Osteoblast (primary cell): ENCODE results near the gene SBF1. TPM values are rescaled to one million over a fixed set of nuclear protein-coding genes. Genes with fewer than 3 reads are reported as not detected.
A peak's percentile ranks its signal among the peaks of the same experiment; 100 is the strongest.

ENCODE experiments used
- DNase-seq: peaks from one replicate; pipeline ENCODE4 v3.0.0; 2011; ENCODE audit warnings: low spot score, mixed read lengths; ENCODE audit not compliant: insufficient read length; ENCODE audit errors: missing footprints
- H2AFZ ChIP-seq: 2 replicates; pipeline ENCODE4 v1.6.0; 2011; ENCODE audit warnings: mild to moderate bottlenecking, low read length
- H3K27ac ChIP-seq: 2 replicates; pipeline ENCODE4 v1.5.1; 2011; ENCODE audit warnings: mild to moderate bottlenecking, low read depth, low read length, moderate library complexity
- H3K27me3 ChIP-seq: 2 replicates; pipeline ENCODE4 v1.6.0; 2012; ENCODE audit warnings: mild to moderate bottlenecking, control low read depth, inconsistent platforms, low read length, moderate library complexity; ENCODE audit not compliant: insufficient read depth
- H3K36me3 ChIP-seq: 2 replicates; pipeline ENCODE4 v1.5.1; 2011; ENCODE audit warnings: mild to moderate bottlenecking, low read length, control low read depth, moderate library complexity; ENCODE audit not compliant: insufficient read depth
- H3K4me1 ChIP-seq: 2 replicates; pipeline ENCODE4 v1.5.1; 2011; ENCODE audit warnings: mild to moderate bottlenecking, low read length, control low read depth, moderate library complexity; ENCODE audit not compliant: insufficient read depth
- H3K4me2 ChIP-seq: 2 replicates; pipeline ENCODE4 v1.6.0; 2011; ENCODE audit warnings: mild to moderate bottlenecking, low read length; ENCODE audit not compliant: insufficient read depth
- H3K4me3 ChIP-seq: fragments of 200-600 bp; sonication (generic); 3 replicates; pipeline ENCODE4 v1.5.1; 2012; ENCODE audit warnings: mild to moderate bottlenecking, low read length, inconsistent platforms; ENCODE audit not compliant: insufficient read depth
- H3K79me2 ChIP-seq: 2 replicates; pipeline ENCODE4 v1.6.0; 2012; ENCODE audit warnings: mild to moderate bottlenecking, low read length, control low read depth, inconsistent platforms; ENCODE audit not compliant: insufficient read depth
- H3K9me3 ChIP-seq: 2 replicates; pipeline ENCODE4 v1.5.1; 2011; ENCODE audit warnings: low read depth, low read length, control low read depth
- H4K20me1 ChIP-seq: 2 replicates; pipeline ENCODE4 v1.6.0; 2012; ENCODE audit warnings: mild to moderate bottlenecking, low read length, control low read depth; ENCODE audit not compliant: insufficient read depth
- total RNA-seq: library from RNA; depleted of rRNA; stranded (reverse); fragments of >200 nt; gene quantifications from 2 replicates; pipeline ENCODE4 v1.2.3, GENCODE V29; 2012
- TF ChIP-seq, protein P1 (sequence below): IDR thresholded peaks from 2 replicates; pipeline ENCODE4 v1.5.1; 2011; ENCODE audit warnings: mild to moderate bottlenecking, low read depth, low read length, moderate library complexity; ENCODE audit errors: extremely low read depth

Gene SBF1
- total RNA-seq, 1 donor: 93.0 TPM

GRCh38 chr22:50469377-50470305 lies 5.2 kb downstream of the SBF1 start:
- H4K20me1 ChIP-seq: peaks cover 65% of the 10 kb centered on the region
- no peak overlapping the region for H3K4me3 ChIP-seq
- H3K4me1 ChIP-seq: peaks cover 13% of the 10 kb centered on the region
- H3K9me3 ChIP-seq: no peaks in the 10 kb centered on the region
- H3K27me3 ChIP-seq: no peaks in the 10 kb centered on the region
- TF ChIP-seq, protein P1, sequence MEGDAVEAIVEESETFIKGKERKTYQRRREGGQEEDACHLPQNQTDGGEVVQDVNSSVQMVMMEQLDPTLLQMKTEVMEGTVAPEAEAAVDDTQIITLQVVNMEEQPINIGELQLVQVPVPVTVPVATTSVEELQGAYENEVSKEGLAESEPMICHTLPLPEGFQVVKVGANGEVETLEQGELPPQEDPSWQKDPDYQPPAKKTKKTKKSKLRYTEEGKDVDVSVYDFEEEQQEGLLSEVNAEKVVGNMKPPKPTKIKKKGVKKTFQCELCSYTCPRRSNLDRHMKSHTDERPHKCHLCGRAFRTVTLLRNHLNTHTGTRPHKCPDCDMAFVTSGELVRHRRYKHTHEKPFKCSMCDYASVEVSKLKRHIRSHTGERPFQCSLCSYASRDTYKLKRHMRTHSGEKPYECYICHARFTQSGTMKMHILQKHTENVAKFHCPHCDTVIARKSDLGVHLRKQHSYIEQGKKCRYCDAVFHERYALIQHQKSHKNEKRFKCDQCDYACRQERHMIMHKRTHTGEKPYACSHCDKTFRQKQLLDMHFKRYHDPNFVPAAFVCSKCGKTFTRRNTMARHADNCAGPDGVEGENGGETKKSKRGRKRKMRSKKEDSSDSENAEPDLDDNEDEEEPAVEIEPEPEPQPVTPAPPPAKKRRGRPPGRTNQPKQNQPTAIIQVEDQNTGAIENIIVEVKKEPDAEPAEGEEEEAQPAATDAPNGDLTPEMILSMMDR: no peak
- peaks cover 72% of the 10 kb centered on the region for H3K79me2 ChIP-seq
- DNase-seq: peak; percentile 93
- no peak overlapping the region for H3K27ac ChIP-seq
- no peak overlapping the region for H3K4me2 ChIP-seq
- no peak overlapping the region for H2AFZ ChIP-seq
- peaks cover 27% of the 10 kb centered on the region for H3K36me3 ChIP-seq

DNA sequence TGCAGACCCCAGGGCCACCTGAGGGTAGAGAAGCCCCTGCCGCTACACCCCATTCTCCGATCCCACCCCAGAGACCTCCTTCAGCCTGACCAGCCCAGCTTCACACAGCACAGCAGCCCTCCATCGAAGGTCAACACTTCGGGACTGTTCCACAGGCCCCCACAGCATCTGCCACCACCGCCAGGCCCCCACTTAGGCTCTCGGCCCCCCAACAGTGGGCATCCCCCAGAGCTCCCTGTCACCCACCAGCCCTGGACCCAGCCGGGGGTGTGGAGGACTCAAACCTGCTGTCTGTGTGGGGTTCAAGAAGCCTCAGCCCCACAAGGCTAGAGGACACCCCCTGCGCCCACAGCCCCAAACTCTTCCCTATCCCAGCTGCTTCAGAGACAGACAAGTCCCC lies 6.2 kb downstream of the SBF1 start:
- Histone ChIP-seq H3K4me1 (peaks cover 9% of the 10 kb centered on the region), H2AFZ (no peak overlapping the region), H3K79me2 (peaks cover 64% of the 10 kb centered on the region), H4K20me1 (peaks cover 59% of the 10 kb centered on the region), H3K36me3 (peaks cover 36% of the 10 kb centered on the region), H3K4me2 (no peak overlapping the region), H3K27ac (no peak overlapping the region), H3K4me3 (no peak overlapping the region), H3K27me3 (no peaks in the 10 kb centered on the region), H3K9me3 (no peaks in the 10 kb centered on the region)
- TF ChIP-seq, protein P1: no peak
- DNase-seq: no peak

DNA sequence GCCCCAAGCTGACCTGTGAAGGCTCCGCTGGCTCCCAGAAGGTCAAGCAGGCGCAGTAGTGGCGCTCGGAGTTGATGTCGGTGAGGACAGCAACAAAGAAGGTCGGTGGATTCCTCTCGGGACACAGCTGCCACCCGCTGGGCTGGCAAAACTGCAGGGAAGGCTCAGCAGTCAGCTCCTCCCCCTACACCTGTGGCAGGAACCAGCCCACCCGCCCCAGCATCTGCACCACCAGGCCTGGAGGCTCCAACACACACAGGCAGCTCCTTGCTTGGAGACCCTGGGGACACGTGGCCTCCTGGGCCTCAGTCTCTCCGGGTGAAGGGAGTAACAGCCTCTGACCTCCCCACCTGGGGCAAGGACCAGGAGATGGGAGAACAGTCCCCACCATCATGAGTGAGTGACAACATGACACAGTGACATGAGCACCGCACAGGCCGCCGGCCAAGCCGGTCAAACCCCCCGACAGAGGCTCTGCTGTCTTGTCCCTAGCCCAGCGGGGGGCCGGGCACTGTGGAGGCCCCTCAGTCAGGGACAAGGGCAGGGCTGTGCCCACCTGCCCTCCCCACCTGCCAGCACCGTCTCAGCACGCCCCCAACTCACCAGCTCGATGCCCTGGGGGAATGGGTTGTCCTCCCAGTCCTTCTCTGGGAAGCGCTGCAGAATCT lies 6.9 kb downstream of the SBF1 start:
- Histone ChIP-seq H3K9me3 (no peaks in the 10 kb centered on the region), H3K27ac (no peak overlapping the region), H3K4me1 (peaks cover 4% of the 10 kb centered on the region), H3K79me2 (peaks cover 57% of the 10 kb centered on the region), H3K27me3 (no peaks in the 10 kb centered on the region), H3K36me3 (peaks cover 43% of the 10 kb centered on the region), H3K4me2 (no peak overlapping the region), H4K20me1 (peaks cover 54% of the 10 kb centered on the region), H3K4me3 (no peak overlapping the region), H2AFZ (no peak overlapping the region)
- TF ChIP-seq, protein P1: no peak
- DNase-seq: no peak

- H3K27me3 ChIP-seq: no peaks in the 10 kb centered on the region
- peaks cover 4% of the 10 kb centered on the region for H3K4me1 ChIP-seq
- no peak overlapping the region for H2AFZ ChIP-seq
- no peak overlapping the region for H3K27ac ChIP-seq
- no peak overlapping the region for H3K4me2 ChIP-seq
- peaks cover 48% of the 10 kb centered on the region for H4K20me1 ChIP-seq
- peaks cover 51% of the 10 kb centered on the region for H3K79me2 ChIP-seq
- no peaks in the 10 kb centered on the region for H3K9me3 ChIP-seq
- DNase-seq: no peak
- H3K36me3 ChIP-seq: peaks cover 47% of the 10 kb centered on the region
- TF ChIP-seq, protein P1: no peak
- no peak overlapping the region for H3K4me3 ChIP-seq
These were observed 7.5 kb downstream of the SBF1 start for GRCh38 chr22:50467341-50467740.
